Fibroblast of upper back skin (primary cell): ENCODE data around the gene ABCF2.
A peak's percentile ranks its signal among the peaks of the same experiment; 100 is the strongest.

Experiments used
- DNase-seq: peaks from one replicate; pipeline ENCODE4 v3.0.0-alpha.2; 2013

ABCF2 gene

DNA sequence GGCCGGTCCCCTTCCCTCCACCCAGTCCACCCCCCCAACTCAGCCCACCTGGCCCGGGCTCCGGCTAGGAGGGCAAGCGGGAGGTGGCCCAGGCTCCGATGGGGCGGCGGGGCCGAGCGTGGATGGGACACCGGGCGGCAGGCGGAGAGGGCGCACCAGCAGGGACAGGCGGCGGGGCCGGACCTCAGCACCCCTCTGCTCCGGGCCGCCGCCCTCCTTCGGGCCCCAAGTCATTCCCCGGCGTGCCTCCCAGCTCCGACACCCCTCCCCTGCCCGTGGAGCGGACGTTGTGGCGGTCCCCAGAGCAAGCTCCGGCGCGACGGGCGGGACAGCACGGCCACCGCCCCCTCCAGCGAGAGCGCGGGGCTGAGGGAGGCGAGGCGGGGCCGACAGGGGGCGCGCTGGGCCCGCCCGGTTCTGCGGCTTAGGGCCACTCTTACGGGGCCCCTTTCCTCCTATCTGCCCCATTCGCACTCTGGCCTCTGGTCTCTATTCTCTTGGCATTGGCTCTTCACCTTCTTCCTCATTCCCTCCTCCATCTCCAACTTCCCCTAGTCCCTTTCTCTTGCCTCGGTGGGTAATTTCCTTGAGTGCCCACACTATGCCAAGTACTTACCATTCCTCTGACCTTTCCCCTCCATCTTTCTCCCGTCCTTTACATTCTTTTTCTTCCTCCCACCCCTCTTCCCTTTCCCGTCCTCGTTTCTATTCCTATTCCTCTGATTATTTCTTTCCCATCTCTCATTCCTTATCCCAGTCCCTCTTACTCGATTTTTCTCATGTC is 58.8 kb downstream of the ABCF2 start:
- no peak for DNase-seq

DNA sequence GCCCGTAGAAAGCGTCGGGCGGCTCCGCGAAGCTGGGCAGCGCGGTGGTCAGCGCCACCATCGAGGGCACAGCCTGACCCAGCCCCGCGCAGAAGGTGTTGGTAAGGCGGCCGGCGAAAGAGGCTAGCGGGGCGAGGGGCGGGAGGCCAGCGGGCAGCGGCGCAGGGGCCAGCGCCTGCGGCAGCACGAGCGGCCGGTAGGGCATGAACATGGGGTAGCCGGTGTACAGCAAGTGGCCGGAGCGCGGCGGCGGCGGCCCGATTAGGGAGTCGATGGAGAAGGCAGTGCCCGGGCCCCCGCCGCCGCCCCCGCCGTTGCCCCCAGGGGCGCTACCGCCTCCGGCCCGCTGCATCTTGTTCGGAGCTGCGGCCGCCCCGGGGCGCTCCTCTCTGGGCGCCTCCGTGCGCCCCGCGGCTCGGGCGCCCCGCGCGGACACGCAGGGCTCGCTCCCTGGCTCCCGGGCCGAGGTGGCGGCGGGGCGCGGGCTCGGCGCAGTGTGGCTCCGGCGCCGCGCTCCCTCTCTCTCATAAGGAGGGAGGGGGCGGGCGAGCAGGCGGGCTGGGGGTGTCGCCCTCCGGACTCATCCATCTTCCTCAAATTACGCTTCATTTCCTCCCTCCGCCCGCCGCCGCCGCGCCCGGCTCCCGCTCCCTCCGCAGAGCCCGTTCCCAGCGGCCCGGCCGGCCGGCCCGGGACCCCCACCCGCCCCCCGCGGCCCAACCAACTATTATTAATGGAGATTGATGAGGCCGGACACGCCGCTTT is 59.6 kb downstream of the ABCF2 start, which contains the start of gene GBX1:
Gene GBX1, minus strand, starts transcription at position 498 of the 765 bp plus-strand sequence. Its CDS starts 146 bp downstream, at position 352.
- peak; percentile 6 for DNase-seq

DNA sequence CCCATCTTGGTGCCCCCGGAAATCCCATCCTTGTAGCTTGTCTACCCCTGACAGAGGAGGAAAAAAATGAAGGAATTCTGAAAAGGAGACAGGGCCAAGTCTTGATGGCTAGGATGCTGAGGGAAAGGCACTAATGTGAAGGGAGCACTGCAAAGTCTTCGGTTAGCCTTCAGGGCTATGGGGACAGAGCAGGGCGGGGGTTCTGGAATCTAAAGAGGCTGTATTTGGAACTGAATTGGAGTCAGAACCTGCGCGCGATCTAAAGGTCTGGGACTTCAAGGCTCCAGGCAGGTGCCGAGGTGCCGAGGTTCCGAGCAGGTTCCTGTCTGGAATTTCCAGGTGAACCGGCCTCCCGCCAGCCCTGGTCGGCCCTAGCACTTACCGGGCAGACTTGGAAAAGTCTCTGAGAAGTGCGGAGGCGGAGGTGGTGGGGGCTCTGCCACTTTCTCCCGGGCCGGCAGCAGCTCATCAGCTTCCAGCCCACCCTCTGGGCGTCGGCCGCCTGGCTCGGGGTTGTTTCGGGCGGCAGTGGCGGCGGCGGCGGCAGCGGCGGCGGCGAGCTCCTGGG is 60.3 kb downstream of the ABCF2 start:
- no peak for DNase-seq
